ENCODE data around the gene CDH12. TPM values are rescaled to one million over a fixed set of nuclear protein-coding genes. Genes with fewer than 3 reads are reported as not detected.

Gene CDH12
- total RNA-seq, 1 donor from 2014 or later, result 0.11 TPM

- intact Hi-C loops (cut with DNase I), result no loop called here
- Histone ChIP-seq H3K4me3 (no peak overlapping the region), H3K9me3 (peaks cover 0 to 2% of the 10 kb centered on the region in 2 donors), H3K27ac (no peak overlapping the region), H3K4me1 (no peaks in the 10 kb centered on the region), H3K27me3 (no peaks in the 10 kb centered on the region), H3K36me3 (no peaks in the 10 kb centered on the region)
- no peak for DNase-seq (ENCODE audit: low spot score in 2 of 2)
- TF ChIP-seq CTCF (IDR thresholded peaks at IDR 0.05), result no peak
Observed at GRCh38 chr5:22673131-22673530, 180.0 kb downstream of the CDH12 start.

GRCh38 chr5:22669345-22669744 lies 183.8 kb downstream of the CDH12 start:
- Histone ChIP-seq H3K4me3 (no peak overlapping the region), H3K27ac (no peak overlapping the region), H3K9me3 (no peaks in the 10 kb centered on the region), H3K27me3 (no peaks in the 10 kb centered on the region), H3K4me1 (no peaks in the 10 kb centered on the region), H3K36me3 (no peaks in the 10 kb centered on the region)
- TF ChIP-seq CTCF (IDR thresholded peaks at IDR 0.05), result no peak
- DNase-seq (ENCODE audit: low spot score in 2 of 2), result no peak
- intact Hi-C loops (cut with DNase I), result no loop called here

GRCh38 chr5:22665801-22666200 lies 187.3 kb downstream of the CDH12 start:
- H3K27ac ChIP-seq, result no peak overlapping the region
- H3K9me3 ChIP-seq, result no peaks in the 10 kb centered on the region
- H3K36me3 ChIP-seq, result no peaks in the 10 kb centered on the region
- H3K27me3 ChIP-seq, result no peaks in the 10 kb centered on the region
- no peak for TF ChIP-seq CTCF (IDR thresholded peaks at IDR 0.05)
- no peak for DNase-seq (ENCODE audit: low spot score in 2 of 2)
- H3K4me3 ChIP-seq, result no peak overlapping the region
- intact Hi-C loops (cut with DNase I), result no loop called here
- H3K4me1 ChIP-seq, result no peaks in the 10 kb centered on the region

GRCh38 chr5:22663134-22663533 lies 190.0 kb downstream of the CDH12 start:
- TF ChIP-seq CTCF (IDR thresholded peaks at IDR 0.05), result no peak
- intact Hi-C loops (cut with DNase I), result no loop called here

GRCh38 chr5:22662391-22662790 lies 190.8 kb downstream of the CDH12 start:
- no peak for DNase-seq (ENCODE audit: low spot score in 2 of 2)
- Histone ChIP-seq H3K36me3 (no peaks in the 10 kb centered on the region), H3K4me1 (no peaks in the 10 kb centered on the region), H3K4me3 (no peak overlapping the region), H3K27me3 (no peaks in the 10 kb centered on the region), H3K27ac (no peak overlapping the region), H3K9me3 (no peaks in the 10 kb centered on the region)
- intact Hi-C loops (cut with DNase I), result no loop called here
- TF ChIP-seq CTCF (IDR thresholded peaks at IDR 0.05), result no peak

More at GRCh38 chr5:22663134-22663533, 190.0 kb downstream of the CDH12 start:
- no peak for DNase-seq (ENCODE audit: low spot score in 2 of 2)
- Histone ChIP-seq H3K36me3 (no peaks in the 10 kb centered on the region), H3K27me3 (no peaks in the 10 kb centered on the region), H3K27ac (no peak overlapping the region), H3K4me1 (no peaks in the 10 kb centered on the region), H3K9me3 (no peaks in the 10 kb centered on the region), H3K4me3 (no peak overlapping the region)

GRCh38 chr5:22651355-22651754 lies 201.8 kb downstream of the CDH12 start:
- Histone ChIP-seq H3K4me3 (no peak overlapping the region), H3K36me3 (no peaks in the 10 kb centered on the region), H3K27me3 (no peaks in the 10 kb centered on the region), H3K4me1 (no peaks in the 10 kb centered on the region), H3K27ac (no peak overlapping the region), H3K9me3 (no peaks in the 10 kb centered on the region)
- TF ChIP-seq CTCF (IDR thresholded peaks at IDR 0.05), result no peak
- intact Hi-C loops (cut with DNase I), result no loop called here
- no peak for DNase-seq (ENCODE audit: low spot score in 2 of 2)

Data from ascending aorta (tissue), 2 donors.